Astrocyte (in vitro differentiated cells and primary cell): ENCODE measurements around the gene HOXD11. TPM values are rescaled to one million over a fixed set of nuclear protein-coding genes. Genes with fewer than 3 reads are reported as not detected.
A peak's percentile ranks its signal among the peaks of the same experiment; 100 is the strongest.

ENCODE experiments used
- DNase-seq: peaks from one replicate; pipeline ENCODE4 v3.0.0-alpha.2; 2010; ENCODE audit warnings: low read depth
- FAIRE-seq: peaks from 2 replicates; lab custom pipeline; 2011; peaks lifted over from hg19 to GRCh38; lab: Jason Lieb, UNC
- H2AFZ ChIP-seq: 2 replicates; pipeline ENCODE4 v1.6.0; 2012; ENCODE audit warnings: low read depth, low read length, inconsistent platforms
- H3K27ac ChIP-seq: 2 replicates; pipeline ENCODE4 v1.5.1; 2011; ENCODE audit warnings: low read depth, low read length, inconsistent platforms
- H3K27me3 ChIP-seq: 2 replicates; pipeline ENCODE4 v1.6.0; 2011; ENCODE audit warnings: low read length, inconsistent platforms; ENCODE audit not compliant: insufficient read depth
- H3K36me3 ChIP-seq: 2 replicates; pipeline ENCODE4 v1.5.1; 2011; ENCODE audit warnings: low read length, inconsistent platforms; ENCODE audit not compliant: insufficient read depth
- H3K4me1 ChIP-seq: 2 replicates; pipeline ENCODE4 v1.5.1; 2011; ENCODE audit warnings: low read length, inconsistent platforms; ENCODE audit not compliant: insufficient read depth
- H3K4me2 ChIP-seq: 2 replicates; pipeline ENCODE4 v1.6.0; 2012; ENCODE audit warnings: low read length, inconsistent platforms
- H3K4me3 ChIP-seq: 2 replicates; pipeline ENCODE4 v1.5.1; 2011; ENCODE audit warnings: low read depth, mild to moderate bottlenecking, low read length, inconsistent platforms; ENCODE audit not compliant: insufficient read depth
- H3K79me2 ChIP-seq: 2 replicates; pipeline ENCODE4 v1.6.0; 2012; ENCODE audit warnings: mild to moderate bottlenecking, low read length, inconsistent platforms; ENCODE audit not compliant: insufficient read depth
- H3K9ac ChIP-seq: 2 replicates; pipeline ENCODE4 v1.6.0; 2012; ENCODE audit warnings: mild to moderate bottlenecking, low read length, inconsistent platforms
- H3K9me3 ChIP-seq: 2 replicates; pipeline ENCODE4 v1.5.1; 2012; ENCODE audit warnings: low read depth, mild to moderate bottlenecking, low read length, inconsistent platforms; ENCODE audit not compliant: insufficient read depth
- H4K20me1 ChIP-seq: 2 replicates; pipeline ENCODE4 v1.6.0; 2012; ENCODE audit warnings: low read length, inconsistent platforms; ENCODE audit not compliant: insufficient read depth
- H3K27ac Mint-ChIP-seq: one replicate; pipeline ENCODE4 v1.8.0; 2021; ENCODE audit warnings: mild to moderate bottlenecking, mixed read lengths; ENCODE audit not compliant: unreplicated experiment
- H3K27me3 Mint-ChIP-seq: one replicate; pipeline ENCODE4 v1.8.0; 2021; ENCODE audit warnings: low read depth, mixed read lengths; ENCODE audit not compliant: unreplicated experiment
- H3K36me3 Mint-ChIP-seq: one replicate; pipeline ENCODE4 v1.8.0; 2021; ENCODE audit warnings: low read depth, mixed read lengths; ENCODE audit not compliant: unreplicated experiment
- H3K4me1 Mint-ChIP-seq: one replicate; pipeline ENCODE4 v1.8.0; 2021; ENCODE audit warnings: low read depth, mixed read lengths; ENCODE audit not compliant: unreplicated experiment
- H3K4me3 Mint-ChIP-seq: one replicate; pipeline ENCODE4 v1.8.0; 2021; ENCODE audit warnings: mild to moderate bottlenecking, moderate library complexity, mixed read lengths; ENCODE audit not compliant: unreplicated experiment
- H3K9me3 Mint-ChIP-seq: one replicate; pipeline ENCODE4 v1.8.0; 2021; ENCODE audit warnings: mild to moderate bottlenecking, mixed read lengths; ENCODE audit not compliant: unreplicated experiment
- EZH2 ChIP-seq: IDR thresholded peaks from 2 replicates; pipeline ENCODE4 v1.6.1; 2012; ENCODE audit warnings: mild to moderate bottlenecking, low read length, inconsistent platforms; ENCODE audit not compliant: insufficient read depth
- total RNA-seq: library from RNA; stranded (reverse); gene quantifications from 2 replicates; pipeline ENCODE4 v1.2.1, GENCODE V29; 2021
- TF ChIP-seq, protein P1 (sequence below): IDR thresholded peaks from 2 replicates; pipeline ENCODE4 v1.5.1; 2011; ENCODE audit warnings: low read depth, mild to moderate bottlenecking, inconsistent platforms, low read length, moderate library complexity; ENCODE audit not compliant: insufficient read depth

Gene HOXD11
- total RNA-seq, 1 donor from 2014 or later: not detected

DNA sequence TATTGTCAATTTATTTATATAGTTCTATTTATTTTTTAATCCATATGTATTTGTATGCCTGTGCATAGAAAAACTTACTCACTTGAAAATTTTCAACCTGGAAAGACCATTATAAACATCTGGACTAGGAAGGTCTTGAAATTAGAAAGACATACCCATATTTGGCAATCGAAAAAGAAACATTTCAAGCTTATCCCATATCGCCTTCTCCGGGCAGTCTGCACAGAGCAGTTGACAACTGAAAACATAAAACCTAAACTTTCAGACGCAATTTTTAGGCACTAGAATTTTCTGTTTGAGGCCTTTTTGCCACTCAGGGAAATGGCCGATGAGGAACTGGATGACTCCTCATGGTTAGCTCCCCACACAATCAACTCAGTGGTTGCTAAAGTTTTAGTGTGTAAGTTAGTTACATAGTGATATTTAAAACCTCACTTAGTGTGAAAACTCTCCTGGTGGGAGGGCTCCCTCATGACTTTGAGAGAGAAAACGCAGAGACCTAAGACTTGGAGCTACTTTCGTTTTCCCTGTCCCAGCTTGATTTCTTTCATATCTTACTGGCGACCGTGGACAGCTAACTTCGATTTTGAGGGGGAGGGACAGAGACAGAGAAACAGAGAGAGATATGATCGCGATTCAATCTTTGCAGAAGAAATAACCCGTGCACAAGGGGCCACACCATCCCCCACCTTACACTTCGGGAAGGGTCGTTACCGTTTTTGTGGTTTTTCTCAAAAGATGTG is 10.7 kb upstream of the HOXD11 start:
- FAIRE-seq (no peak), DNase-seq (no peak)
- no peaks in the 10 kb centered on the region for H3K36me3 ChIP-seq
- H3K9me3 ChIP-seq: peaks cover 14% of the 10 kb centered on the region
- Mint-ChIP-seq H3K4me1 (peaks cover 4% of the 10 kb centered on the region), H3K9me3 (peaks cover 28% of the 10 kb centered on the region), H3K36me3 (peaks cover 3% of the 10 kb centered on the region), H3K27ac (peak overlapping the region; percentile 3), H3K27me3 (peaks cover 85% of the 10 kb centered on the region), H3K4me3 (peak overlapping the region; percentile 74)
- no peak overlapping the region for H3K4me3 ChIP-seq
- TF ChIP-seq, protein P1, sequence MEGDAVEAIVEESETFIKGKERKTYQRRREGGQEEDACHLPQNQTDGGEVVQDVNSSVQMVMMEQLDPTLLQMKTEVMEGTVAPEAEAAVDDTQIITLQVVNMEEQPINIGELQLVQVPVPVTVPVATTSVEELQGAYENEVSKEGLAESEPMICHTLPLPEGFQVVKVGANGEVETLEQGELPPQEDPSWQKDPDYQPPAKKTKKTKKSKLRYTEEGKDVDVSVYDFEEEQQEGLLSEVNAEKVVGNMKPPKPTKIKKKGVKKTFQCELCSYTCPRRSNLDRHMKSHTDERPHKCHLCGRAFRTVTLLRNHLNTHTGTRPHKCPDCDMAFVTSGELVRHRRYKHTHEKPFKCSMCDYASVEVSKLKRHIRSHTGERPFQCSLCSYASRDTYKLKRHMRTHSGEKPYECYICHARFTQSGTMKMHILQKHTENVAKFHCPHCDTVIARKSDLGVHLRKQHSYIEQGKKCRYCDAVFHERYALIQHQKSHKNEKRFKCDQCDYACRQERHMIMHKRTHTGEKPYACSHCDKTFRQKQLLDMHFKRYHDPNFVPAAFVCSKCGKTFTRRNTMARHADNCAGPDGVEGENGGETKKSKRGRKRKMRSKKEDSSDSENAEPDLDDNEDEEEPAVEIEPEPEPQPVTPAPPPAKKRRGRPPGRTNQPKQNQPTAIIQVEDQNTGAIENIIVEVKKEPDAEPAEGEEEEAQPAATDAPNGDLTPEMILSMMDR: no peak
- TF ChIP-seq EZH2: no peak
- no peak overlapping the region for H3K9ac ChIP-seq
- H3K27ac ChIP-seq: no peak overlapping the region
- H4K20me1 ChIP-seq: peaks cover 5% of the 10 kb centered on the region
- peaks cover 95% of the 10 kb centered on the region for H3K27me3 ChIP-seq
- peak overlapping the region; percentile 76 for H3K4me2 ChIP-seq
- H3K4me1 ChIP-seq: peaks cover 7% of the 10 kb centered on the region
- H2AFZ ChIP-seq: no peak overlapping the region
- no peaks in the 10 kb centered on the region for H3K79me2 ChIP-seq

DNA sequence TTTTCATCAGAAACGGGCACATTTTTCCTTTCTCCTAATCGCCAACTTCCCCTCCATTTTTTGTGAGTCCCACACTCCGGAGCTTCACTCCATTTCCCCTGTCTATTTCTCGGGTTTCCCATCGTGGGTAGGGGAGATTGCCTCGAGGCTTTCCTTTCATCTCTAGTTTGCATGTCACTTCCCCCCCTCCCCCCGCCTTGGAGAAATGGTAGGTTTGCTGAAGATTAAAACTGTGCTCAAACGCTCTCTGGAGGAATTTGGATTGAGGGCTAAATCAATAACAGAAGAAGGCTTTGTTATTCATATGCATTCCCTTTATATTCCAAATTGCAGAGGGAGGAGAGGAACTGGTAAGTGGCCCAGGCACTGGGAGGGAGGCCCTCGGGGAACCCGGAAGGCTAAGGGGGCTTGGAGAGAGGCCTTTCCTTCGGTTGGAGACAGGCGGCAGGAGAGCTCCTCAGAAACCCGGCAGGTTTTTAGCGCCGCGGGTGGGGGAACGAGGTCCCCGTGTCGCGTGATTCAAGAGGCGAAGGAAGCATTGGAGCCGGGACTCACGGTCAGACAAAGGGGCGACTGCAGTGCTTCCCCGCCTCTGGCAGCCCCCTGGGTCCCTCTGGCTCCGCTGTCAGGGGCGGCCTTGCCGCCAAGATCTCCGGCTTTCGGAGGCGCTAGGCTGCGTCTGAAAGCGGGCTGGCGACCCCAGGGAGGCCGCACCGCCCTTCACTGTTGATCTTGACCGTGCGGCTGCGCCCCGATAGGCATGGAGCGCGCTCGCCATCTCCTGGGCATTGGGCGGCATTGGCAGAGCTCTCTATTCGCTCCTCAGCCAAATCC is 9.9 kb upstream of the HOXD11 start:
- no peak overlapping the region for H3K9ac ChIP-seq
- no peaks in the 10 kb centered on the region for H3K79me2 ChIP-seq
- peak overlapping the region; percentile 55 for H2AFZ ChIP-seq
- H3K36me3 ChIP-seq: no peaks in the 10 kb centered on the region
- peak overlapping the region; percentile 74 for H3K4me3 Mint-ChIP-seq
- peaks cover 4% of the 10 kb centered on the region for H3K4me1 Mint-ChIP-seq
- H3K36me3 Mint-ChIP-seq: peaks cover 3% of the 10 kb centered on the region
- peak; percentile 74 for TF ChIP-seq EZH2
- TF ChIP-seq, protein P1: peak; percentile 61
- peak overlapping the region; percentile 66 for H3K27ac Mint-ChIP-seq
- no peak overlapping the region for H3K27ac ChIP-seq
- H3K4me3 ChIP-seq: peak overlapping the region; percentile 35
- H3K9me3 Mint-ChIP-seq: peaks cover 25% of the 10 kb centered on the region
- H3K9me3 ChIP-seq: peaks cover 17% of the 10 kb centered on the region
- H3K27me3 ChIP-seq: peaks cover 95% of the 10 kb centered on the region
- peak overlapping the region; percentile 76 for H3K4me2 ChIP-seq
- FAIRE-seq (no peak), DNase-seq (no peak)
- H3K27me3 Mint-ChIP-seq: peaks cover 85% of the 10 kb centered on the region
- H3K4me1 ChIP-seq: peaks cover 7% of the 10 kb centered on the region
- H4K20me1 ChIP-seq: peaks cover 5% of the 10 kb centered on the region
